RWPE2 (cell line): Measurements from ENCODE around the gene CHD2.
A peak's percentile ranks its signal among the peaks of the same experiment; 100 is the strongest.

Experiments used
- ATAC-seq: fragments of 200-7000 bp; cut with Tn5 transposase; 3 replicates; pipeline ENCODE4 v1.9.1; 2021; ENCODE audit warnings: low read depth
- DNase-seq: peaks from one replicate; pipeline ENCODE4 v3.0.0-alpha.2; 2020; ENCODE audit warnings: low spot score
- H3K27ac ChIP-seq: fragments of 450-650 bp; 2 replicates; pipeline ENCODE4 v1.5.1; 2017; ENCODE audit warnings: mild to moderate bottlenecking; ENCODE audit not compliant: poor library complexity, severe bottlenecking
- H3K27me3 ChIP-seq: fragments of 250-450 bp; sonication (Bioruptor Pico); 2 replicates; pipeline ENCODE4 v1.5.1; 2021; ENCODE audit warnings: mild to moderate bottlenecking, moderate library complexity; ENCODE audit not compliant: insufficient read depth, poor library complexity, severe bottlenecking
- H3K36me3 ChIP-seq: fragments of 250-450 bp; sonication (Bioruptor Pico); 2 replicates; pipeline ENCODE4 v1.5.1; 2020; ENCODE audit warnings: low read depth, mild to moderate bottlenecking, moderate library complexity
- H3K4me1 ChIP-seq: fragments of 250-450 bp; sonication (Bioruptor Pico); 2 replicates; pipeline ENCODE4 v1.5.1; 2021; ENCODE audit warnings: mild to moderate bottlenecking, moderate library complexity; ENCODE audit not compliant: insufficient read depth, poor library complexity, severe bottlenecking
- H3K4me3 ChIP-seq: fragments of 250-450 bp; sonication (Bioruptor Pico); 2 replicates; pipeline ENCODE4 v1.5.1; 2021; ENCODE audit warnings: mild to moderate bottlenecking, moderate library complexity; ENCODE audit not compliant: severe bottlenecking
- H3K9me3 ChIP-seq: fragments of 250-450 bp; sonication (Bioruptor Pico); 2 replicates; pipeline ENCODE4 v1.5.1; 2021; ENCODE audit warnings: mild to moderate bottlenecking, moderate library complexity; ENCODE audit not compliant: severe bottlenecking
- TF ChIP-seq, protein P1 (sequence below): fragments of 450-650 bp; IDR thresholded peaks from one replicate; pipeline ENCODE4 v1.5.1; 2017; ENCODE audit warnings: mild to moderate bottlenecking, moderate library complexity; ENCODE audit not compliant: poor library complexity, severe bottlenecking

Gene CHD2

DNA sequence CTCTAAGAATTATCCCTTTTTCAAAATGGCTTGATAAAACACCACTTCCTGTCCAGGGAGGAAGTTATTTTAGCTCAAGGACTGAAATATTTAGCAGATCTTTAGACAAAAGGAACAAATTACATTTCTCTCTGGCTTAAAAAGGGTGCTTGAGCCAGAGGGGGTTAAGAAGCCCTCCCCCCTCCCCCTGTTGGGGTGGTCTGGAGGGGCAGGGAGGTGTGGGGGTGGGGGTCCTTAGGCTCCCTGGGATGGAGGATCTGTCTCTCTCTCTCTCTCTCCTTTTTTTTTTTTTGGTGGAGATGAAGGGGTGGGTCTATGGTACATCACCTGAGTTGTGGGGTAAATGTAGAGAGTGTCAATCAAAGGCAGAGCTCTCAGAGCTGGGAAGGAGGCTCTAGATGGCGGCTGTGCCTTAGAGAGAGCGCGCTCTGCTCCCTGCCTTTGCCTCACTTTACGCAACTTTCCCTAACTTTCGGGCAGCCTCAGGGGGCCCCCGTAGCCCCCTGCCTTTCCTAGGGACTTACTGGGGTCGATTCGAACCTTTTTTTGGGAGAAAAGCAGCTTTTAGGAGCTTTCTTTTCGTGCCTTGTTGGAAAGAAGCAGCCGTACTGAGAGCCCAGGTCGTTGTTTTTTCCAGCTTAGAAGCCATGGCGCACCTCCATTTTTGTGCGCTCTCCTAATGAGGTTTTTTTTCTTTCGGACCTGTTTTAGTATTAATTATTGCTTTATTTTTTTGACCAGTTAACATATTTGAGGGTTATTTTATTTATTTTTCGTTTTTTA is at the start of gene CHD2:
CHD2 (plus strand) TSS at position 377 of the 783 bp plus-strand sequence. CDS start 914 bp downstream, outside the sequence.
- DNase-seq, result peak; percentile 86
- TF ChIP-seq, protein P1, sequence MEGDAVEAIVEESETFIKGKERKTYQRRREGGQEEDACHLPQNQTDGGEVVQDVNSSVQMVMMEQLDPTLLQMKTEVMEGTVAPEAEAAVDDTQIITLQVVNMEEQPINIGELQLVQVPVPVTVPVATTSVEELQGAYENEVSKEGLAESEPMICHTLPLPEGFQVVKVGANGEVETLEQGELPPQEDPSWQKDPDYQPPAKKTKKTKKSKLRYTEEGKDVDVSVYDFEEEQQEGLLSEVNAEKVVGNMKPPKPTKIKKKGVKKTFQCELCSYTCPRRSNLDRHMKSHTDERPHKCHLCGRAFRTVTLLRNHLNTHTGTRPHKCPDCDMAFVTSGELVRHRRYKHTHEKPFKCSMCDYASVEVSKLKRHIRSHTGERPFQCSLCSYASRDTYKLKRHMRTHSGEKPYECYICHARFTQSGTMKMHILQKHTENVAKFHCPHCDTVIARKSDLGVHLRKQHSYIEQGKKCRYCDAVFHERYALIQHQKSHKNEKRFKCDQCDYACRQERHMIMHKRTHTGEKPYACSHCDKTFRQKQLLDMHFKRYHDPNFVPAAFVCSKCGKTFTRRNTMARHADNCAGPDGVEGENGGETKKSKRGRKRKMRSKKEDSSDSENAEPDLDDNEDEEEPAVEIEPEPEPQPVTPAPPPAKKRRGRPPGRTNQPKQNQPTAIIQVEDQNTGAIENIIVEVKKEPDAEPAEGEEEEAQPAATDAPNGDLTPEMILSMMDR, result no peak
- Histone ChIP-seq H3K27ac (peak within 1 kb of the TSS; percentile 91), H3K36me3 (peaks cover 84% of the 10 kb centered on the region), H3K27me3 (no peaks in the 10 kb centered on the region), H3K9me3 (no peaks in the 10 kb centered on the region), H3K4me1 (peaks cover 22% of the 10 kb centered on the region), H3K4me3 (peak within 1 kb of the TSS; percentile 73)
- ATAC-seq, result peak; percentile 79

DNA sequence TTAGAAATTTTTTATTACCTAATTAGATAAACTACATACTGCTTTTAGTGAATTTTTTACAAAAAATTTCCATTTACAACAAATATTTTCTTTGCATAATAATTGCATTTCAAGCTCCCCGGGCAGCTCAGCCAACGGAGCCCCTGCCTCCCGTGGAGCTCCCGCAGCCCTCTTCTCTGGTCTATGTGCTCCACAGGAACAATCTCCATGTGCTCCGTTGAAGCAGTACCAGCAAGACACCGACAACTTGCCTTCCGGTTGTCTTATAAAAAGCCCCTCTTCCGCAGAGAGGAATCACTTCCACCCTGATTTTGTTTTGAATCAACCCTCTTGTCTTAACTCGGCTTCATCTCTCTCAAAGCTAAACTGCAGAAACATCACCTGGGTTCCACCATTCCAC is 46.9 kb upstream of the CHD2 start:
- TF ChIP-seq, protein P1, result no peak
- H3K27ac ChIP-seq, result no peak overlapping the region
- no peaks in the 10 kb centered on the region for H3K27me3 ChIP-seq
- no peak overlapping the region for H3K4me3 ChIP-seq
- no peak for DNase-seq
- no peaks in the 10 kb centered on the region for H3K9me3 ChIP-seq
- H3K36me3 ChIP-seq, result no peaks in the 10 kb centered on the region
- ATAC-seq, result no peak
- no peaks in the 10 kb centered on the region for H3K4me1 ChIP-seq

DNA sequence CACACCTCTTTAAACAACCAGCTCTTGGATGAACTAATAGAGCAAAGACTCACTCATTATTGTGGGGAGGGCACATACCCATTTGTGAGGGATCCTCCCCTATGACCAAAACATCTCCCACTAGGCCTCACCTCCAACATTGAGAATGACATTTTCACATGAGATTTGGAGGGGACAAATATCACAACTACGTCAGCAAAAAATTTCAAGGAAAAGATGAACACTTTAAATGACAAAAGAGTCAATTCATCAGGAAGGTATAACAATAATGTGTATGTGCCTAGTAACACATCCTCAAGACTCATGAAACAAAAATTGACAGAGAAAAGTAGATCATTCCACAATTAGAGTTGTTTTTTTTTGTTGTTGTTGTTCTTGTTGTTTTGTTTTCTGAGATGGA is 38.4 kb upstream of the CHD2 start:
- no peak for ATAC-seq
- DNase-seq, result no peak
- Histone ChIP-seq H3K4me3 (no peak overlapping the region), H3K4me1 (no peaks in the 10 kb centered on the region), H3K27me3 (no peaks in the 10 kb centered on the region), H3K27ac (no peak overlapping the region), H3K9me3 (no peaks in the 10 kb centered on the region), H3K36me3 (no peaks in the 10 kb centered on the region)
- TF ChIP-seq, protein P1, result no peak

DNA sequence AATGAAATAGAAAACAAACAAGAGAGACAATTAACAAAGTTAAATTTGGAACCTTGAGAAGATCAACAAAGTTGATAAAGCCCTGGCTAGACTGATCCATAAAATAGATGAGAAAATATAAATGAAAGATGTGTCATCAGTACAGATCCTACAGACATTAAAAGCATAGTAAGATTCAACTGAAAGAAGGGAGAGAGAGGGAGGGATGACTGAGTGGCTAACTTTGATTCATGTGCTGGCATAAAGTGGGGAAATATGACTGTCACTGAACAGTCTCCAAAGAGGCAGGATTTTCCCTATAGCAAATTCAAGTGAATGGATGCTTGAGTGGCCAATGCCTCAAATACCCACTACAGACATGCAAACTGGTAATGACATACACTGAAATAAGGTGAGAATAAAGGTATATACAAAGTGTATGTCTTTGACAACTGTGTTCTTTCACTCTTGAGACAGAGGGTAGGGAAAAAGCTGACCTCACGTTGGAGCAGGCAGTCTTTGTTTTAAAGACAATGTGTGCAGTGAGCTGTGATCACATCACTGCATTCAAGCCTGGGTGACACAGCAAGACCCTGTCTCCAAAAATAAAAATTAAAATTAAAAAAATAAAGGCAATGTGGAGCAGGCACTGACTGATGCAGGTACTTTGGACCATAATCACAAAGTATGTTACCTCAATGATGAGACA is 35.9 kb upstream of the CHD2 start:
- TF ChIP-seq, protein P1, result no peak
- Histone ChIP-seq H3K4me1 (peaks cover 6% of the 10 kb centered on the region), H3K36me3 (no peaks in the 10 kb centered on the region), H3K4me3 (no peak overlapping the region), H3K27ac (no peak overlapping the region), H3K27me3 (no peaks in the 10 kb centered on the region), H3K9me3 (no peaks in the 10 kb centered on the region)
- ATAC-seq (no peak), DNase-seq (no peak)
